ENCODE data around the gene ANXA9.

ANXA9 gene

DNA sequence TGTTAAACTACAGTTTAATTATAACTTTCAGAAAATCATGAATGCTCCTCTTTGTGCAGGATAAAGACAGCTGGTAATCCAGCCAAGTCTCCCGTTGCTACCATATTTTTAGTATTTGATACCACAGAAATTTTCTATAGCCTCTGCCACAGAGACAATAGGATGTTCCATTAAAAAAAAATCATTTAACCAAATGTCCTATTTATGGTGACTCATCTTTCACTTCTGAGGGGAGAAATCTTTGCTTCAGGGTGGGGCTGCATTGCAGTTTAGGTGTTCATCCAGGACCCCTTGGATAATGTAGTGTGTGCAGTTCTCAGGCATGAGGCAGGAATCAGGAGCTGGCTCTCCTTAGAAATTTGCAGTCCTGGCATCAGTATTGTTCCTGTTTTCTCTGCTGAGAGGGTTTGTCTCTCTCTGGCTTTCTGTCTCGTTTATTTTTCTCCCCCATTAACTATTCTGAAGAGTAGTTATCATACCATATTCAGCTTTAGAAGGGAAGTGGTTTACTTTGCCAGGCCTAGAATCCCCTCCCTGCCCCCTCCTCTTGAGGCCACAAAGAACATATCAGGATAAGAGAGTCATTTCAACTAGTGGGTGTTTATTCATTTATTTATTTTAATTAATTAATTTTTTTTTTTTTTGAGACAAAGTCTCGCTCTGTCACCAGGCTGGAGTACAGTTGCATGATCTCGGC is 29.2 kb downstream of the ANXA9 start:
- TF ChIP-seq RAD21 (IDR thresholded peaks at IDR 0.05; ENCODE audit: low read depth) (no peak), CREB1 (IDR thresholded peaks at IDR 0.05; ENCODE audit: low read depth) (no peak), ZBTB7A (IDR thresholded peaks at IDR 0.05; ENCODE audit: low read depth) (no peak), FOXM1 (IDR thresholded peaks at IDR 0.05; ENCODE audit: borderline replicate concordance, low read depth) (no peak), TCF12 (IDR thresholded peaks at IDR 0.05; ENCODE audit: low read depth) (no peak), NFIC (IDR thresholded peaks at IDR 0.05) (no peak), EGR1 (IDR thresholded peaks at IDR 0.05) (no peak), TEAD4 (IDR thresholded peaks at IDR 0.05) (no peak), CEBPB (IDR thresholded peaks at IDR 0.05) (no peak), EP300 (IDR thresholded peaks at IDR 0.05; ENCODE audit: borderline replicate concordance) (no peak)

DNA sequence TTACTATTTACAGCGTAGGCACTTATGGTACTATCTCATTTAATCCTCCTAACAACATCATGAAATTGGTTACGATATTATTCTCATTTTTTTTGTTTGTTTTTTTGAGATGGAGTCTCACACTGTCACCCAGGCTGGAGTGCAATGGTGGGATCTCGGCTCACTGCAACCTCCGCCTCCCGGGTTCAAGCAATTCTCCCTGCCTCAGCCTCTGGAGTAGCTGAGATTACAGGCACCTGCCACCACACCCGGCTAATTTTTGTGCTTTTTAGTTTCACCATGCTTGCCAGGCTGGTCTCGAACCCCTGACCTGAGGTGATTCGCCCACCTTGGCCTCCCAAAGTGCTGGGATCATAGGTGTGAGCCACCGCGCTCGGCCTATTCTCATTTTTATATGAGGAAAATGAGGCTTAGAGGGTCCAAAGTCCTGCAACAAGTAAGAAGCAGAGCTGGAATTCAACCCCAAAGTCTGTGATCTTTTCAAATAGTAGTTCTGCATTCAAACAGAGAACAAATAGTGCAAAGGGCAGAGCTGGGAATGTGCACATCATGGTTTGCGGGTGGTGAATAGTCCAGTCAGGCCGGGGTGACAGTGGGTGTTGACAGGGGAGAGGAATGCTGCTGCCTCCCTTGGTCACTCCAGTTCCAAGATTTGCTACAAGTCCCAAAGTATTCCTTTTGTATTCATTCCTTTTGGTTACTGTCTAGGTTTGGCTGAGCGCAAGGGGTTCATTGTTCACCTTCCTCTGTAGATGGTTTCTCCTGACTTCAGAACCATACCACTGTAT is 30.8 kb downstream of the ANXA9 start:
- TF ChIP-seq CEBPB (IDR thresholded peaks at IDR 0.05) (no peak), TEAD4 (IDR thresholded peaks at IDR 0.05) (no peak), RAD21 (IDR thresholded peaks at IDR 0.05; ENCODE audit: low read depth) (no peak), TCF12 (IDR thresholded peaks at IDR 0.05; ENCODE audit: low read depth) (no peak), FOXM1 (IDR thresholded peaks at IDR 0.05; ENCODE audit: borderline replicate concordance, low read depth) (no peak), NFIC (IDR thresholded peaks at IDR 0.05) (no peak), ZBTB7A (IDR thresholded peaks at IDR 0.05; ENCODE audit: low read depth) (no peak), EGR1 (IDR thresholded peaks at IDR 0.05) (no peak), YY1 (IDR thresholded peaks at IDR 0.05; ENCODE audit: low read depth) (no peak), EP300 (IDR thresholded peaks at IDR 0.05; ENCODE audit: borderline replicate concordance) (no peak), CREB1 (IDR thresholded peaks at IDR 0.05; ENCODE audit: low read depth) (no peak), TAF1 (IDR thresholded peaks at IDR 0.05; ENCODE audit: low read depth) (no peak)
- TF ChIP-seq, protein P1, sequence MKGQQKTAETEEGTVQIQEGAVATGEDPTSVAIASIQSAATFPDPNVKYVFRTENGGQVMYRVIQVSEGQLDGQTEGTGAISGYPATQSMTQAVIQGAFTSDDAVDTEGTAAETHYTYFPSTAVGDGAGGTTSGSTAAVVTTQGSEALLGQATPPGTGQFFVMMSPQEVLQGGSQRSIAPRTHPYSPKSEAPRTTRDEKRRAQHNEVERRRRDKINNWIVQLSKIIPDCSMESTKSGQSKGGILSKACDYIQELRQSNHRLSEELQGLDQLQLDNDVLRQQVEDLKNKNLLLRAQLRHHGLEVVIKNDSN (IDR thresholded peaks at IDR 0.05): no peak
- TF ChIP-seq, protein P2, sequence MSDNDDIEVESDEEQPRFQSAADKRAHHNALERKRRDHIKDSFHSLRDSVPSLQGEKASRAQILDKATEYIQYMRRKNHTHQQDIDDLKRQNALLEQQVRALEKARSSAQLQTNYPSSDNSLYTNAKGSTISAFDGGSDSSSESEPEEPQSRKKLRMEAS (IDR thresholded peaks at IDR 0.05): no peak
- TF ChIP-seq, protein P3, sequence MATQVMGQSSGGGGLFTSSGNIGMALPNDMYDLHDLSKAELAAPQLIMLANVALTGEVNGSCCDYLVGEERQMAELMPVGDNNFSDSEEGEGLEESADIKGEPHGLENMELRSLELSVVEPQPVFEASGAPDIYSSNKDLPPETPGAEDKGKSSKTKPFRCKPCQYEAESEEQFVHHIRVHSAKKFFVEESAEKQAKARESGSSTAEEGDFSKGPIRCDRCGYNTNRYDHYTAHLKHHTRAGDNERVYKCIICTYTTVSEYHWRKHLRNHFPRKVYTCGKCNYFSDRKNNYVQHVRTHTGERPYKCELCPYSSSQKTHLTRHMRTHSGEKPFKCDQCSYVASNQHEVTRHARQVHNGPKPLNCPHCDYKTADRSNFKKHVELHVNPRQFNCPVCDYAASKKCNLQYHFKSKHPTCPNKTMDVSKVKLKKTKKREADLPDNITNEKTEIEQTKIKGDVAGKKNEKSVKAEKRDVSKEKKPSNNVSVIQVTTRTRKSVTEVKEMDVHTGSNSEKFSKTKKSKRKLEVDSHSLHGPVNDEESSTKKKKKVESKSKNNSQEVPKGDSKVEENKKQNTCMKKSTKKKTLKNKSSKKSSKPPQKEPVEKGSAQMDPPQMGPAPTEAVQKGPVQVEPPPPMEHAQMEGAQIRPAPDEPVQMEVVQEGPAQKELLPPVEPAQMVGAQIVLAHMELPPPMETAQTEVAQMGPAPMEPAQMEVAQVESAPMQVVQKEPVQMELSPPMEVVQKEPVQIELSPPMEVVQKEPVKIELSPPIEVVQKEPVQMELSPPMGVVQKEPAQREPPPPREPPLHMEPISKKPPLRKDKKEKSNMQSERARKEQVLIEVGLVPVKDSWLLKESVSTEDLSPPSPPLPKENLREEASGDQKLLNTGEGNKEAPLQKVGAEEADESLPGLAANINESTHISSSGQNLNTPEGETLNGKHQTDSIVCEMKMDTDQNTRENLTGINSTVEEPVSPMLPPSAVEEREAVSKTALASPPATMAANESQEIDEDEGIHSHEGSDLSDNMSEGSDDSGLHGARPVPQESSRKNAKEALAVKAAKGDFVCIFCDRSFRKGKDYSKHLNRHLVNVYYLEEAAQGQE (IDR thresholded peaks at IDR 0.05; ENCODE audit: low read depth): no peak

DNA sequence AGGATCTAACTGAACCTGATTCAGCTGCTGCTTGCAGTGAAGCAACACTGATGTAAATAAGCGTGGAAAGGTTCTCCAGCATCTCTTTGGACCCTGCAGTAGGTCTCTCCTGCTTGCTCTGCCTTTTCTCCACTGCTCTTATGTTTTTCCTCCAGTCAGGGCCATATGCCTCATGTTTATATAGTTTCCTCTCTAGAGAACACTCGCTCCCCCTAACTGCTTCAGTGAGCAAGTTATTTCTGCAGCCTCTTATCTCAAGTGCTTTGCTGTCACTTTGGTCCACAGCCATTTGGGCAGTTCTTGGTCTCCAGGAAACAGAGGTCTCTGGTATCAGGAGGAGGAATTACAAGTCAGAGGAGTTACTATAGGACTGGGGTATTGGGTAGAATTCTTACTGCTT is 31.4 kb downstream of the ANXA9 start:
- TF ChIP-seq, protein P1 (IDR thresholded peaks at IDR 0.05): no peak
- TF ChIP-seq CEBPB (IDR thresholded peaks at IDR 0.05) (no peak), EP300 (IDR thresholded peaks at IDR 0.05; ENCODE audit: borderline replicate concordance) (no peak), FOXM1 (IDR thresholded peaks at IDR 0.05; ENCODE audit: borderline replicate concordance, low read depth) (no peak), TCF12 (IDR thresholded peaks at IDR 0.05; ENCODE audit: low read depth) (no peak), TEAD4 (IDR thresholded peaks at IDR 0.05) (no peak), EGR1 (IDR thresholded peaks at IDR 0.05) (no peak), RAD21 (IDR thresholded peaks at IDR 0.05; ENCODE audit: low read depth) (no peak), NFIC (IDR thresholded peaks at IDR 0.05) (no peak), TAF1 (IDR thresholded peaks at IDR 0.05; ENCODE audit: low read depth) (no peak), YY1 (IDR thresholded peaks at IDR 0.05; ENCODE audit: low read depth) (no peak), ZBTB7A (IDR thresholded peaks at IDR 0.05; ENCODE audit: low read depth) (no peak), CREB1 (IDR thresholded peaks at IDR 0.05; ENCODE audit: low read depth) (no peak)
- TF ChIP-seq, protein P3 (IDR thresholded peaks at IDR 0.05; ENCODE audit: low read depth): no peak
- TF ChIP-seq, protein P2 (IDR thresholded peaks at IDR 0.05): no peak

DNA sequence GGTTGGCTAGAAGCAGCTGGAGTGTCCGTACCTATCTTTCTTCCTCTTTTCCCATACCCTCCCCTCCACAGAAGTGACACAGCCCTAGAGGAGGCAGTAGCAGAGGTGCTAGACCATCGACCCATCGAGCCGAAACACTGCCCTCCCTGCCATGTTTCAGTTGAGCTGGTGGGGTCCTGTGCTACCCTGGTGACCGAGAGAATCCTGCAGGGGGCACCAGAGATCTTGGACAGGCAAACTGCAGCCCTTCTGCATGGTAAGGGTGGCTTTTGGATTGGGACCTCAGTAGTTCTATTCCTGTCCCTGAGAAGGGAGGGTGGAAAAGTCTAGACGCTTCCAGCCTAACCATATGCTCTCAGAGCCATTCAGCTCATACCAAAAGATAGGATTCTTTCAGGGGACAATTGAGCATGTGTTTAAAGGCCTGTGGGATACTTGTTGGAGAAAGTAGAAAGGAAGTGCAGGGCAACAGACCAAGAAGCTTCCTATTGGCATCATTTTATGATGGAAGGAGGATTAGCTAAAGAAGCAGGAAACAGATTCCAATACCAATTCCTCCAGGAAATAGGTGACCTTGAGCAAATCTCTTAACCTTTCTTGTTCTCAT is 42.6 kb downstream of the ANXA9 start:
- TF ChIP-seq TAF1 (IDR thresholded peaks at IDR 0.05; ENCODE audit: low read depth): no peak
- TF ChIP-seq ZBTB7A (IDR thresholded peaks at IDR 0.05; ENCODE audit: low read depth): no peak
- no peak for TF ChIP-seq FOXM1 (IDR thresholded peaks at IDR 0.05; ENCODE audit: borderline replicate concordance, low read depth)
- no peak for TF ChIP-seq CREB1 (IDR thresholded peaks at IDR 0.05; ENCODE audit: low read depth)
- 0 out of 2 replicates have a peak, but pooled peaks have one; percentile 17 for TF ChIP-seq YY1 (IDR thresholded peaks at IDR 0.05; ENCODE audit: low read depth)
- TF ChIP-seq CEBPB (IDR thresholded peaks at IDR 0.05): no peak
- TF ChIP-seq, protein P1 (IDR thresholded peaks at IDR 0.05): no peak
- no peak for TF ChIP-seq TCF12 (IDR thresholded peaks at IDR 0.05; ENCODE audit: low read depth)
- peak; percentile 85 for TF ChIP-seq RAD21 (IDR thresholded peaks at IDR 0.05; ENCODE audit: low read depth)
- no peak for TF ChIP-seq EP300 (IDR thresholded peaks at IDR 0.05; ENCODE audit: borderline replicate concordance)
- no peak for TF ChIP-seq NFIC (IDR thresholded peaks at IDR 0.05)
- no peak for TF ChIP-seq TEAD4 (IDR thresholded peaks at IDR 0.05)
- TF ChIP-seq, protein P2 (IDR thresholded peaks at IDR 0.05): no peak
- TF ChIP-seq, protein P3 (IDR thresholded peaks at IDR 0.05; ENCODE audit: low read depth): no peak
- TF ChIP-seq EGR1 (IDR thresholded peaks at IDR 0.05): no peak
